Kidney (tissue), 14 donors: ENCODE data around the gene MBD3. TPM values are rescaled to one million over a fixed set of nuclear protein-coding genes. Genes with fewer than 3 reads are reported as not detected.

Experiments used
- DNase-seq, 5 donors: peaks; one replicate each; pipeline ENCODE4 v3.0.0-alpha.2; 2013 to 2020
- FAIRE-seq: peaks from 2 replicates; lab custom pipeline; 2012; peaks lifted over from hg19 to GRCh38; lab: Jason Lieb, UNC
- H3K27ac ChIP-seq, 2 donors: one replicate each; pipeline ENCODE4 v1.7.0; 2013; ENCODE audit warnings: low read depth in 2 of 2, low read length in 2 of 2, inconsistent platforms in 1 of 2
- H3K27me3 ChIP-seq: one replicate; pipeline ENCODE4 v1.7.1; 2013; ENCODE audit warnings: low read length, inconsistent platforms; ENCODE audit not compliant: control insufficient read depth, insufficient read depth
- H3K36me3 ChIP-seq, 3 donors: one replicate each; pipeline versions ENCODE4 v1.7.0 to v1.7.1; 2013; ENCODE audit warnings: low read length in 3 of 3, control low read depth in 1 of 3, inconsistent platforms in 1 of 3; ENCODE audit not compliant: insufficient read depth in 3 of 3, control insufficient read depth in 2 of 3
- H3K4me1 ChIP-seq, 3 donors: one replicate each; pipeline versions ENCODE4 v1.7.0 to v1.7.1; 2013; ENCODE audit warnings: low read length in 3 of 3, inconsistent platforms in 1 of 3, low read depth in 1 of 3; ENCODE audit not compliant: control insufficient read depth in 2 of 3, insufficient read depth in 2 of 3
- H3K4me3 ChIP-seq, 3 donors: one replicate each; pipeline versions ENCODE4 v1.7.0 to v1.8.1; 2013; ENCODE audit warnings: low read length in 3 of 3, control low read depth in 1 of 3, inconsistent platforms in 1 of 3
- H3K9ac ChIP-seq, 3 donors: one replicate each; pipeline versions ENCODE4 v1.7.0 to v1.7.1; 2013; ENCODE audit warnings: low read length in 3 of 3, control low read depth in 1 of 3, inconsistent platforms in 1 of 3
- H3K9me3 ChIP-seq, 3 donors: one replicate each; pipeline versions ENCODE4 v1.7.0 to v1.7.1; 2013; ENCODE audit warnings: low read length in 3 of 3, control low read depth in 1 of 3, inconsistent platforms in 1 of 3; ENCODE audit not compliant: control insufficient read depth in 2 of 3, insufficient read depth in 1 of 3
- CTCF ChIP-seq: IDR thresholded peaks from 3 replicates; pipeline ENCODE4 v1.5.1; 2012; ENCODE audit warnings: mild to moderate bottlenecking, moderate library complexity, borderline replicate concordance; ENCODE audit not compliant: insufficient read depth; ENCODE audit errors: extremely low read depth
- intact Hi-C: fragments of 100-400 bp; cut with DNase I; formaldehyde crosslinking; loops from one replicate; pipeline ENCODE4 v1.11.1; 2022
- polyA plus RNA-seq: library from polyadenylated mRNA; stranded (reverse); fragments of 350-450 nt; fragmentation: Illumina TruSeq; extraction: RNeasy Lipid Tissue Mini Kit (QIAGEN cat#74804); gene quantifications from one replicate; pipeline ENCODE4 v1.2.3, GENCODE V29; 2014; ENCODE audit warnings: low read depth, low replicate concordance; ENCODE audit not compliant: insufficient read depth
- total RNA-seq: library from RNA; stranded (reverse); fragmentation: NEBNext Ultra II Directional; extraction: Animal tissue kit (Norgen Biotek cat#: 25700); gene quantifications from one replicate; pipeline ENCODE4 v1.2.1, GENCODE V29; 2021
- donor health status: control.
- donor health status: control.
- donor health status: control.
- donor health status: control.
- donor health status: control.
- donor health status: DM: yes; HTN: yes; CAD: no.
- donor health status: Normal renal cell carcinoma (clear cell type).

The MBD3 gene
- total and polyA plus RNA-seq, 2 donors from 2014 or later: 62.5 to 76.1 TPM

- Histone ChIP-seq H3K9me3 (no peaks in the 10 kb centered on the region), H3K4me3 (no peak overlapping the region), H3K27me3 (no peaks in the 10 kb centered on the region), H3K36me3 (peaks cover 3 to 7% (median 3%) of the 10 kb centered on the region in 3 donors), H3K4me1 (no peaks in the 10 kb centered on the region), H3K27ac (no peak overlapping the region), H3K9ac (no peak overlapping the region)
- FAIRE-seq: no peak
- intact Hi-C loops: no loop called here
- no peak for DNase-seq
- no peak for TF ChIP-seq CTCF
Observed at GRCh38 chr19:1613146-1613545, 20.5 kb upstream of the MBD3 start.

- FAIRE-seq (no peak), DNase-seq (no peak)
- TF ChIP-seq CTCF: no peak
- no peaks in the 10 kb centered on the region for H3K27me3 ChIP-seq
- no peak overlapping the region for H3K4me3 ChIP-seq
- intact Hi-C loops: no loop called here
- no peaks in the 10 kb centered on the region for H3K9me3 ChIP-seq
- no peak overlapping the region for H3K9ac ChIP-seq
- no peak overlapping the region for H3K27ac ChIP-seq
- peaks cover 3 to 7% (median 3%) of the 10 kb centered on the region in 3 donors for H3K36me3 ChIP-seq
- H3K4me1 ChIP-seq: no peaks in the 10 kb centered on the region
Observed at GRCh38 chr19:1612114-1613086, 19.7 kb upstream of the MBD3 start.

GRCh38 chr19:1611353-1611752, 18.7 kb upstream of the MBD3 start:
- FAIRE-seq (no peak), DNase-seq (no peak)
- Histone ChIP-seq H3K36me3 (peaks cover 3 to 7% (median 3%) of the 10 kb centered on the region in 3 donors), H3K27ac (no peak overlapping the region), H3K9me3 (no peaks in the 10 kb centered on the region), H3K4me3 (no peak overlapping the region), H3K4me1 (peaks cover 0 to under 1% (median 0%) of the 10 kb centered on the region in 3 donors), H3K9ac (no peak overlapping the region), H3K27me3 (no peaks in the 10 kb centered on the region)
- intact Hi-C loops: no loop called here
- TF ChIP-seq CTCF: no peak
